ENCODE data around the gene NACC1.

DNA sequence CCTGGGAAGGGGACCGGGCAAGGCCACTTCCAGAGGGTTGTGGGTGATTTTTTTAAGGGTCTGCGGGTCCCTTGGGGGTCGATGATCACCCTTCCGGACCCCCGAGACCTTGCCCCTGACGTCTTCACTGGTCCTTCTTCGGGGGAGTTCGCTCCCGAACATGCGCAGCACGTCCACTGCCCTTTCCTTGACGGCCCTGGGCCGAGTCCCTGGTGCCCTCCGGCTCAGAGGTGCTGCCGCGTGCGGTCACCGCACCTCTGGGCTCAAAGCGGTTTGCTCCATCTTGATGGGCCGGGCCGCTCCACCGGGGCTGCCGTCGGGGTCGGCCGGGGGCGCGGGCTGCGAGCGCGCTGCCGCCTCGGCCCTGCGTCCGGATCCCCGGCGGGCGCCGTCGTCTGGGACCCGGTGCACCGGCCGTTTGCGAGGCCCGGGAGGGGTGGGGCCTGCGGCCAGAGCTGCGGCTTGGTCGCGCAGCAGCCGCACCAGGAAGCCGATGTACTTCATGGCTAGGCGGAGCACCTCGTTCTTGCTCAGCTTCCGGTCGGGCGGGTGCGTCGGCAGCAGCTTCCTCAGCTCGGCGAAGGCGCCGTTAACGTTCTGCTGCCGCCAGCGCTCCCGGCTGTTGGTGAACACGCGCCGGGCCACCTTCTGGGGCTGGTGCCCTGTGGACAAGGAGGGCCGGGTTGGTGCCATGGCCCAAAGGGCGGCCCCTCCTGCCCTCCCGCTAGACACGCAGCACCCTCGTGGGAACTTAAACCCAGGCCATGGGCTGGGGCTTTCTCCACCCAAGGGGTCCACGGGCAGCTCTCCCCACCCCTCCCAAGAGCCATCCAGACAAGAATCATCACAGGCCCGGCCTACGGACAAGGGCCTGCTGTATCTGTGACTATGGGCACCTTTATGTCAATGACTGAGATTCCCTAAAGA, 18.7 kb upstream of the NACC1 start:
- no peak for TF ChIP-seq EZH2 (IDR thresholded peaks at IDR 0.05; ENCODE audit: low read depth)
- TF ChIP-seq, protein P1, sequence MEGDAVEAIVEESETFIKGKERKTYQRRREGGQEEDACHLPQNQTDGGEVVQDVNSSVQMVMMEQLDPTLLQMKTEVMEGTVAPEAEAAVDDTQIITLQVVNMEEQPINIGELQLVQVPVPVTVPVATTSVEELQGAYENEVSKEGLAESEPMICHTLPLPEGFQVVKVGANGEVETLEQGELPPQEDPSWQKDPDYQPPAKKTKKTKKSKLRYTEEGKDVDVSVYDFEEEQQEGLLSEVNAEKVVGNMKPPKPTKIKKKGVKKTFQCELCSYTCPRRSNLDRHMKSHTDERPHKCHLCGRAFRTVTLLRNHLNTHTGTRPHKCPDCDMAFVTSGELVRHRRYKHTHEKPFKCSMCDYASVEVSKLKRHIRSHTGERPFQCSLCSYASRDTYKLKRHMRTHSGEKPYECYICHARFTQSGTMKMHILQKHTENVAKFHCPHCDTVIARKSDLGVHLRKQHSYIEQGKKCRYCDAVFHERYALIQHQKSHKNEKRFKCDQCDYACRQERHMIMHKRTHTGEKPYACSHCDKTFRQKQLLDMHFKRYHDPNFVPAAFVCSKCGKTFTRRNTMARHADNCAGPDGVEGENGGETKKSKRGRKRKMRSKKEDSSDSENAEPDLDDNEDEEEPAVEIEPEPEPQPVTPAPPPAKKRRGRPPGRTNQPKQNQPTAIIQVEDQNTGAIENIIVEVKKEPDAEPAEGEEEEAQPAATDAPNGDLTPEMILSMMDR (conservative IDR thresholded peaks at IDR 0.05), result no peak
